HEK293T (cell line): Measurements from ENCODE around the gene SRGAP1.

Experiments
- BHLHE40 ChIP-seq: fragments of 450-650 bp; IDR thresholded peaks from 2 replicates; pipeline ENCODE4 v1.6.1; 2016; ENCODE audit warnings: mild to moderate bottlenecking, moderate library complexity, borderline replicate concordance
- CTBP1 ChIP-seq: fragments of 450-650 bp; IDR thresholded peaks from 2 replicates; pipeline ENCODE4 v1.6.1; 2016; ENCODE audit warnings: borderline replicate concordance
- ELF4 ChIP-seq: fragments of 450-650 bp; IDR thresholded peaks from 2 replicates; pipeline ENCODE4 v1.6.1; 2017; ENCODE audit warnings: antibody characterized with exemption
- FOXA1 ChIP-seq: fragments of 450-650 bp; IDR thresholded peaks from 2 replicates; pipeline ENCODE4 v1.6.1; 2016; ENCODE audit warnings: mild to moderate bottlenecking
- FOXK2 ChIP-seq: fragments of 450-650 bp; IDR thresholded peaks from 2 replicates; pipeline ENCODE4 v1.6.1; 2016; ENCODE audit warnings: mild to moderate bottlenecking
- NFRKB ChIP-seq: fragments of 450-650 bp; IDR thresholded peaks from 2 replicates; pipeline ENCODE4 v1.6.1; 2016; ENCODE audit warnings: mild to moderate bottlenecking, moderate library complexity
- SP1 ChIP-seq: fragments of 450-650 bp; IDR thresholded peaks from 2 replicates; pipeline ENCODE4 v1.6.1; 2017
- SUZ12 ChIP-seq: fragments of 450-650 bp; IDR thresholded peaks from 2 replicates; pipeline ENCODE4 v1.6.1; 2016; ENCODE audit warnings: mild to moderate bottlenecking
- TARDBP ChIP-seq: fragments of 450-650 bp; IDR thresholded peaks from 2 replicates; pipeline ENCODE4 v1.6.1; 2016
- ZNF384 ChIP-seq: fragments of 450-650 bp; IDR thresholded peaks from 2 replicates; pipeline ENCODE4 v1.6.1; 2016

DNA sequence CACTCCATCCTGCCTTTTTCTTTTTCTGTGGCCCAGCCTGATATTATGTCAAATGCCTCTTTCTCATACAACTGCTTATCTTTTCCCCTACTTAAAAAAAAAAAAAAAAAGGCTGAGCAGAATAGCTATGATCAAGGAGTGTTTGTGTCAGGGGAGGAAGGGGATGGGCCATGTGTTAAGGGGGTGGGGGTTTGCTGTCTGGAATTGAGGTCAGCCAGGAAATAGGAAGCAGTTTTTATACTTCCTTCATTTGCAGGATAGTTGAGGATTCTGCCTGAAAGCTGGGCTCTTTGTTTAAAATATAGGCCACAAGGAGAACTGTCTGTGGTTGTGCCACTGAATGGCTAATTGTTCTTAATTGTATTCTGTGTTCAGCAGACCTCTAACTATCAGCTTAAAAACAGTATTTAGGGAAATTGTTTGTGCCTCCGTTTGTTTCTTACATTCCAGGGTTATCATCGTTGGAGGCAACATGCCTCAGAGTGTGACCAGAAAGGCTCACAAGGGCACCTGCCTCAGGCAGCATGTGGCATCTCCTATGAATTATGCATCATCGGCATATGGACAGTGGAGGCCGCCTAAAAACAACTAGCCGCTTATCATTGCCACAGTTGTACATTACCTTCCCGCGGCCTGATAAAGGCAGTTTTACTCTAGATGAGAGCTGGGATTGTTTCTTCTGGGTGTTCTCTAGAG, 96.0 kb downstream of the SRGAP1 start:
- TF ChIP-seq FOXK2 (no peak), FOXA1 (no peak), TARDBP (no peak), ELF4 (no peak), SP1 (no peak), BHLHE40 (no peak), CTBP1 (no peak), SUZ12 (no peak), ZNF384 (no peak), NFRKB (no peak)
